Ovary (tissue), 3 donors: ENCODE results near the gene ATRNL1.

Source experiments
- CTCF ChIP-seq, 3 donors: fragments of 450-650 bp in 2 of 3; fragments of 200-600 bp in 1 of 3; IDR thresholded peaks; one replicate each; pipeline versions ENCODE4 v1.5.1 to v1.8.0; 2016 to 2022; ENCODE audit warnings: antibody characterized with exemption in 3 of 3, mild to moderate bottlenecking in 1 of 3
- EP300 ChIP-seq: sonication (generic); formaldehyde crosslinking; IDR thresholded peaks from one replicate; pipeline ENCODE4 v1.6.1; 2017; ENCODE audit warnings: antibody characterized with exemption
- POLR2A ChIP-seq: fragments of 450-650 bp; IDR thresholded peaks from one replicate; pipeline ENCODE4 v1.6.1; 2017; ENCODE audit warnings: antibody characterized with exemption, mild to moderate bottlenecking, moderate library complexity
- donor health status: DM: no; HTN: no; CAD: no.

GRCh38 chr10:115272482-115272881 is 179.3 kb downstream of the ATRNL1 start:
- TF ChIP-seq CTCF (IDR thresholded peaks at IDR 0.05) (no peak), POLR2A (no peak), EP300 (no peak)
